ENCODE data around the gene TAPBP. TPM values are rescaled to one million over a fixed set of nuclear protein-coding genes. Genes with fewer than 3 reads are reported as not detected.

TAPBP gene
- total and polyA plus RNA-seq, 9 of the 15 experiments (the other 6 are each of a cell fraction or from before 2014, with no cell fraction given), result 5.6 to 74.0 (median 22.3) TPM

DNA sequence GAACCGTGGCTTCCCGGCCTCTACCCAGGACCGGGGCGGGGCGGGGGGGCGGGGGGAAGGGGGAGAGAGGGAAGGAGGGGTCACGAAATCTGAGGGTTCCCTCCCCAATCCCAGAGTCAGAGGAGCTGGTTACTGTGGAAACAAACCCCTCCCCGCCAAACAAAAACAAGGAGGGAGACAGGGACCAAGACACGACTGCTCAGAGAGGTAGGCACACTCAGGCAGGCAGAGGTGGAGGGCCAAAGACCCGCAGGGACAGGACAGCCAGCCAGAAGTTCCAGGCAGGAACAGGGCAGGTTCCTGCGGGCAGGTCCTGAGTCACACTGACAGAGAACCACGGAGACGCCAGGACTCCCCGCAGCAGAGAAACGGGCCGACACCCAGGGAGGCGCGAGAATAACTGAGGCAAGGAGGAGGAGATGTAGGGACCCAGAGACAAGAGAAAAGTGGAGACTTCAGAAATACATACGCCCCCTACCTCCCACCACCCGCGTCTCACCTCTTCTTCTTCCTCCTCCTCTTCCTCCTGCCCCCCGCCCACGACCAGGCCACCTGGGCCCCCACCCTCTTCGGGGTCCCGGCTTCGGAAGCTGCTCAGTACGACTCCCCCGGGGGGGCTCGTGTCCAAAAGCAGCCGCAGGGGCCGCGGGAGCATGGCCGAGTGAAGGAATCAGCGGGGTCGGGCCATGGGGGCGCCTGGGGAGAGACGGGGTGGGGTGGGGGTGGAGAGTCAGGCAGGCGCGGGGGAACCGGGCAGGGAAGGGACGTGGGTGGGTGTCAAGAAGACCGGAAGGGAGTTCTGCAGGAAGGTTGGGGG, 15.7 kb downstream of the TAPBP start (continued):
- TF ChIP-seq, protein P1, sequence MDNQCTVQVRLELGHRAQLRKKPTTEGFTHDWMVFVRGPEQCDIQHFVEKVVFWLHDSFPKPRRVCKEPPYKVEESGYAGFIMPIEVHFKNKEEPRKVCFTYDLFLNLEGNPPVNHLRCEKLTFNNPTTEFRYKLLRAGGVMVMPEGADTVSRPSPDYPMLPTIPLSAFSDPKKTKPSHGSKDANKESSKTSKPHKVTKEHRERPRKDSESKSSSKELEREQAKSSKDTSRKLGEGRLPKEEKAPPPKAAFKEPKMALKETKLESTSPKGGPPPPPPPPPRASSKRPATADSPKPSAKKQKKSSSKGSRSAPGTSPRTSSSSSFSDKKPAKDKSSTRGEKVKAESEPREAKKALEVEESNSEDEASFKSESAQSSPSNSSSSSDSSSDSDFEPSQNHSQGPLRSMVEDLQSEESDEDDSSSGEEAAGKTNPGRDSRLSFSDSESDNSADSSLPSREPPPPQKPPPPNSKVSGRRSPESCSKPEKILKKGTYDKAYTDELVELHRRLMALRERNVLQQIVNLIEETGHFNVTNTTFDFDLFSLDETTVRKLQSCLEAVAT (IDR thresholded peaks at IDR 0.05), result no peak
- no peak for TF ChIP-seq CREB1 (IDR thresholded peaks at IDR 0.05)
- peak; percentile 36; the same call in 1 of the 2 replicates for TF ChIP-seq CREB1 (CRISPR knock-in tag; IDR thresholded peaks at IDR 0.05)
- TF ChIP-seq, protein P2, sequence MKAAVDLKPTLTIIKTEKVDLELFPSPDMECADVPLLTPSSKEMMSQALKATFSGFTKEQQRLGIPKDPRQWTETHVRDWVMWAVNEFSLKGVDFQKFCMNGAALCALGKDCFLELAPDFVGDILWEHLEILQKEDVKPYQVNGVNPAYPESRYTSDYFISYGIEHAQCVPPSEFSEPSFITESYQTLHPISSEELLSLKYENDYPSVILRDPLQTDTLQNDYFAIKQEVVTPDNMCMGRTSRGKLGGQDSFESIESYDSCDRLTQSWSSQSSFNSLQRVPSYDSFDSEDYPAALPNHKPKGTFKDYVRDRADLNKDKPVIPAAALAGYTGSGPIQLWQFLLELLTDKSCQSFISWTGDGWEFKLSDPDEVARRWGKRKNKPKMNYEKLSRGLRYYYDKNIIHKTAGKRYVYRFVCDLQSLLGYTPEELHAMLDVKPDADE (conservative IDR thresholded peaks at IDR 0.05; ENCODE audit: control insufficient read depth, low read depth, low read length), result 0 out of 2 replicates have a peak, but pooled peaks have one; percentile 34
- TF ChIP-seq SIN3B (IDR thresholded peaks at IDR 0.05; ENCODE audit: low read depth), result no peak
- TF ChIP-seq ZFP36 (IDR thresholded peaks at IDR 0.05; ENCODE audit: low read depth, low read length, partially characterized antibody), result no peak
- TF ChIP-seq, protein P3, sequence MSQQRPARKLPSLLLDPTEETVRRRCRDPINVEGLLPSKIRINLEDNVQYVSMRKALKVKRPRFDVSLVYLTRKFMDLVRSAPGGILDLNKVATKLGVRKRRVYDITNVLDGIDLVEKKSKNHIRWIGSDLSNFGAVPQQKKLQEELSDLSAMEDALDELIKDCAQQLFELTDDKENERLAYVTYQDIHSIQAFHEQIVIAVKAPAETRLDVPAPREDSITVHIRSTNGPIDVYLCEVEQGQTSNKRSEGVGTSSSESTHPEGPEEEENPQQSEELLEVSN (IDR thresholded peaks at IDR 0.05; ENCODE audit: borderline replicate concordance in 1 of 2, extremely low read depth in 1 of 2, insufficient read depth in 1 of 2, insufficient read length in 1 of 2, low read depth in 1 of 2, low read length in 1 of 2, poor library complexity in 1 of 2, severe bottlenecking in 1 of 2), result no peak
- TF ChIP-seq ESRRA (IDR thresholded peaks at IDR 0.05; ENCODE audit: borderline replicate concordance, low read depth), result 0 out of 2 replicates have a peak, but pooled peaks have one; percentile 26
- TF ChIP-seq GABPB1 (CRISPR knock-in tag; IDR thresholded peaks at IDR 0.05), result peak; percentile 31; the same call in 1 of the 2 replicates
- TF ChIP-seq, protein P4, sequence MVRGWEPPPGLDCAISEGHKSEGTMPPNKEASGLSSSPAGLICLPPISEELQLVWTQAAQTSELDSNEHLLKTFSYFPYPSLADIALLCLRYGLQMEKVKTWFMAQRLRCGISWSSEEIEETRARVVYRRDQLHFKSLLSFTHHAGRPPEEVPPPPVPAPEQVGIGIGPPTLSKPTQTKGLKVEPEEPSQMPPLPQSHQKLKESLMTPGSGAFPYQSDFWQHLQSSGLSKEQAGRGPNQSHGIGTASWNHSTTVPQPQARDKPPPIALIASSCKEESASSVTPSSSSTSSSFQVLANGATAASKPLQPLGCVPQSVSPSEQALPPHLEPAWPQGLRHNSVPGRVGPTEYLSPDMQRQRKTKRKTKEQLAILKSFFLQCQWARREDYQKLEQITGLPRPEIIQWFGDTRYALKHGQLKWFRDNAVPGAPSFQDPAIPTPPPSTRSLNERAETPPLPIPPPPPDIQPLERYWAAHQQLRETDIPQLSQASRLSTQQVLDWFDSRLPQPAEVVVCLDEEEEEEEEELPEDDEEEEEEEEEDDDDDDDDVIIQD (CRISPR knock-in tag; IDR thresholded peaks at IDR 0.05), result peak; percentile 12; the same call in 1 of the 2 replicates
- TF ChIP-seq, protein P5, sequence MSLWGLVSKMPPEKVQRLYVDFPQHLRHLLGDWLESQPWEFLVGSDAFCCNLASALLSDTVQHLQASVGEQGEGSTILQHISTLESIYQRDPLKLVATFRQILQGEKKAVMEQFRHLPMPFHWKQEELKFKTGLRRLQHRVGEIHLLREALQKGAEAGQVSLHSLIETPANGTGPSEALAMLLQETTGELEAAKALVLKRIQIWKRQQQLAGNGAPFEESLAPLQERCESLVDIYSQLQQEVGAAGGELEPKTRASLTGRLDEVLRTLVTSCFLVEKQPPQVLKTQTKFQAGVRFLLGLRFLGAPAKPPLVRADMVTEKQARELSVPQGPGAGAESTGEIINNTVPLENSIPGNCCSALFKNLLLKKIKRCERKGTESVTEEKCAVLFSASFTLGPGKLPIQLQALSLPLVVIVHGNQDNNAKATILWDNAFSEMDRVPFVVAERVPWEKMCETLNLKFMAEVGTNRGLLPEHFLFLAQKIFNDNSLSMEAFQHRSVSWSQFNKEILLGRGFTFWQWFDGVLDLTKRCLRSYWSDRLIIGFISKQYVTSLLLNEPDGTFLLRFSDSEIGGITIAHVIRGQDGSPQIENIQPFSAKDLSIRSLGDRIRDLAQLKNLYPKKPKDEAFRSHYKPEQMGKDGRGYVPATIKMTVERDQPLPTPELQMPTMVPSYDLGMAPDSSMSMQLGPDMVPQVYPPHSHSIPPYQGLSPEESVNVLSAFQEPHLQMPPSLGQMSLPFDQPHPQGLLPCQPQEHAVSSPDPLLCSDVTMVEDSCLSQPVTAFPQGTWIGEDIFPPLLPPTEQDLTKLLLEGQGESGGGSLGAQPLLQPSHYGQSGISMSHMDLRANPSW (CRISPR knock-in tag; IDR thresholded peaks at IDR 0.05), result no peak
- TF ChIP-seq POLR2A (conservative IDR thresholded peaks at IDR 0.05), result peak; percentile 79
- TF ChIP-seq CTBP1 (IDR thresholded peaks at IDR 0.05; ENCODE audit: borderline replicate concordance), result no peak
- TF ChIP-seq, protein P6, sequence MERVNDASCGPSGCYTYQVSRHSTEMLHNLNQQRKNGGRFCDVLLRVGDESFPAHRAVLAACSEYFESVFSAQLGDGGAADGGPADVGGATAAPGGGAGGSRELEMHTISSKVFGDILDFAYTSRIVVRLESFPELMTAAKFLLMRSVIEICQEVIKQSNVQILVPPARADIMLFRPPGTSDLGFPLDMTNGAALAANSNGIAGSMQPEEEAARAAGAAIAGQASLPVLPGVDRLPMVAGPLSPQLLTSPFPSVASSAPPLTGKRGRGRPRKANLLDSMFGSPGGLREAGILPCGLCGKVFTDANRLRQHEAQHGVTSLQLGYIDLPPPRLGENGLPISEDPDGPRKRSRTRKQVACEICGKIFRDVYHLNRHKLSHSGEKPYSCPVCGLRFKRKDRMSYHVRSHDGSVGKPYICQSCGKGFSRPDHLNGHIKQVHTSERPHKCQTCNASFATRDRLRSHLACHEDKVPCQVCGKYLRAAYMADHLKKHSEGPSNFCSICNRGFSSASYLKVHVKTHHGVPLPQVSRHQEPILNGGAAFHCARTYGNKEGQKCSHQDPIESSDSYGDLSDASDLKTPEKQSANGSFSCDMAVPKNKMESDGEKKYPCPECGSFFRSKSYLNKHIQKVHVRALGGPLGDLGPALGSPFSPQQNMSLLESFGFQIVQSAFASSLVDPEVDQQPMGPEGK (CRISPR knock-in tag; IDR thresholded peaks at IDR 0.05; ENCODE audit: borderline replicate concordance), result no peak
- TF ChIP-seq TEAD4 (IDR thresholded peaks at IDR 0.05; ENCODE audit: low read length), result 0 out of 2 replicates have a peak, but pooled peaks have one; percentile 16
- no peak for TF ChIP-seq TEAD4 (CRISPR knock-in tag; IDR thresholded peaks at IDR 0.05; ENCODE audit: borderline replicate concordance)

All from K562 (cell line).